ENCODE results near the gene SHQ1.

SHQ1 gene

GRCh38 chr3:72847282-72847681 is 963 bp downstream of the SHQ1 start:
- DNase-seq, result peak; percentile 22

DNA sequence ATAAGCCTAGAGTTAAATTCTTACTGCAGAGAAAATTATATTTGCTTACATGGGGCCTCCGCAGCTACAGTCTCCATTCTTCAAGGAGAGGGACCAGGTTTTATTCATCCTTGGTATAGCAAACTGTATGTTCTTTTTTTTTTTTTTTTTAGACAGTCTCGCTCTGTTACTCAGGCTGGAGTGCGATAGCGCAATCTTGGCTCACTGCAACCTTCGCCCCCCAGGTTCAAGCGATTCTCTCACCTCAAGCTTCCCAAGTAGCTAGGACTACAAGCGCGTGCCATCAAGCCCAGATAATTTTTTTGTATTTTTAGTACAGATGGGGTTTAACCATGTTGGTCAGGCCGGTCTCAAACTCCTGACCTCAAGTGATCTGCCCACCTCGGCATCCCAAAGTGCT is 2.1 kb downstream of the SHQ1 start:
- DNase-seq, result no peak

DNA sequence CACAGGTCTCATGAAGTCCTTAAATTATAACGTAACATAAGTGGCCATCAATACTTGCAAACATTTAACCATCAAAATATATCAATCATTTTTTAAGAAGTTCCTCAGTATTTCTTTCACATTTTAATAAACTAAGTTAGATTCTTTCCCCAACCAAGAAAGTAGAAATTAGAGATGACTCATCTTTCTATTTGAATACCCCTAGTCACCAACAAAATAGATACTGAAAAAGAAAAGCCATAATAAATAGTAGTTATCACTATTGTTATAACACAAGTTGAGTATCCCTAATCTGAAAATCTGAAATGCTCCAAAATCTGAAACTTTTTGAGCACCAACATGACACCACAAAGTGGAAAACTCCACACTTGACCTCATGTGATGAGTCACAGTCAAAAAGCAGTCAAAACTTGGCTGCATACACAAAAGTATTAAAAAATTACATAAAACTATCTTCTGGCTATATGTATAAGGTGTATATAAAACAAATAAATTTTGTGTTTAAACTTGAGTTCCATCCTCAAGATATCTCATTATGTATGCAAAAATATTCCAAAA is 3.7 kb downstream of the SHQ1 start:
- DNase-seq, result no peak

DNA sequence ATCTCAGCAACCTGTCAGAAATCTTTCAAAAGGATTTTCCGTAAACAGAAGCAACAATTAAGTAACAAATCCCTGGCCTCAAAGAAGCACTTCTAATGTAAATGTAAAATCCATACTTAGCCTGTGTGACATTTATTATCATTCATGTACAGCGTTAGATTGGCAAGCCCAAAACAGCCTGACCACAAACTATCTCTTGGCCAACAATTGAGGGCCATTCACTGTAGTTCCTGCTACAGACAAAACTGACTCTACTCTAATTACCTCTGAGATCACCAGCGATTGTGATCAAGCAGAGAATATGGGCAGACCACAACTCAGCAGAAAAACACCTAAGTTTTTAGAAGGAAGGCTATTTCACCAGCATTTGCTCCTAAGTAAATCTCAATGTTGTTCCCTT is 9.2 kb downstream of the SHQ1 start:
- no peak for DNase-seq

- no peak for DNase-seq
Observed at GRCh38 chr3:72836923-72837322, 11.3 kb downstream of the SHQ1 start.

- no peak for DNase-seq
Observed at GRCh38 chr3:72836416-72836815, 11.8 kb downstream of the SHQ1 start.

DNA sequence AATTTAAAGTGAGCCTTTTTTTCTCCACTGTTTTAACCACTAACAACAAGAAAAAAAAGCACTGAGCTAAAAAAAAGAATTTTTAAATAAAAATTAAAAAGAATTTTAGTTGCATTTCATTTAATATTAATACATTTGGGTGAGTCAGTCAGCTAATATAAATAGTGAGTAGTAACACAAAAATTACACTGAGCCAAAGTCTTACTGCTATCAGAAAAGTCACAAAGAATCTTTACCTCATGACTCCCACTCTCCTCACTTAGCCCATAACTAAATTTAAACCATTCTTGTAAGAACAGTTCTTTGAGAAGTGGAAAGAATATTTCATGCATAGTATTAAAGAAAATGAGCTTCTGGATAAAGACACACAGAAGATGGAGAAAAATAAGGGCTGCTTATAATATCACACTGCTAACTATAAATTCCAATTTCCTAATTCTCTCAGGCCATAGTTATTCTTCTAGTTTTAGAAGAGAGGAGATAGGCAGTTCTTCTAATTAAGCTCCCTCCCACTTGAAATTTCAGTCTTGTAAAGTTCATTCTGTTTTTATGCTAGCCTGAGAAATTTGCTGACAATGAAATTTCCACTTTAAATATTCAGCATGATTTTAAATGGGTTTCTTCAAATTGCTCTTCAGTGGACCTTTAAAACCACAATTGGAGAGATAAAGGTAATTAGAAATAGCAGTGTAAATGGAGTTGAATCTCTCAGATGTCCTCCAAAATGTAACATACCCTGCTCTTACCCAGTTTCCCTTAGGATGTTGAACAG is 17.6 kb downstream of the SHQ1 start:
- no peak for DNase-seq

GRCh38 chr3:72829701-72830100 is 18.5 kb downstream of the SHQ1 start:
- DNase-seq, result no peak

DNA sequence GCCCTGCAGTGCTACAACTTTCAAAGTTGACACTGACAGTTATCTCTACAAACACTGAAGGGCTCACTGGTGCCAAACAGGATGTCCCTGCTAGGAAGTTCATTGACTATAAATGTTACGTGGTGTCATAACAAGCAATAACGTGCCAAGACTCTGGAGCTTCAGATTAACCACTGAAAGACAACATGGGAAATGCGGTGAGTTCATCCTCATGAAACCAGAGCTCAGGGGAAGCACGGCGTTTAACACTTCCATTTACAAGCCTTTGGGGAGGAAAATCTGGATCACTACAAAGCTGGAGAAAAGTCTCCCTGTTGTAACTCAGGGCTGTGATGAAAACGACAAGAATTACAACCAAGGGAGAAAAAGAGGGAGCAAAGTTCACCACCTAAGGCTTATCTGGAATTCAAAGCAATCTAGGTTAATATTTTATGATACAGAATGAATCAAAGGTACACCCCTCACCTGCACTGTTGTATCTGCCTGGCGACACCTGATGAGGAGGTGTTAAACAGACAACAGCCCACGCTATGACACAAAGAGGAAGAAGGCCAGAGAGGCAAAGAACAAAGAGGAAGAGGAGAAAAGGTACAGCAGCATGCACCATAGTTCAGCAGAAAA is 27.0 kb downstream of the SHQ1 start:
- peak; percentile 45 for DNase-seq

GRCh38 chr3:72820415-72820814 is 27.8 kb downstream of the SHQ1 start:
- DNase-seq, result peak; percentile 50

GRCh38 chr3:72818905-72819304 is 29.3 kb downstream of the SHQ1 start:
- no peak for DNase-seq

- DNase-seq, result peak; percentile 76
Observed at GRCh38 chr3:72818092-72818773, 30.0 kb downstream of the SHQ1 start.

DNA sequence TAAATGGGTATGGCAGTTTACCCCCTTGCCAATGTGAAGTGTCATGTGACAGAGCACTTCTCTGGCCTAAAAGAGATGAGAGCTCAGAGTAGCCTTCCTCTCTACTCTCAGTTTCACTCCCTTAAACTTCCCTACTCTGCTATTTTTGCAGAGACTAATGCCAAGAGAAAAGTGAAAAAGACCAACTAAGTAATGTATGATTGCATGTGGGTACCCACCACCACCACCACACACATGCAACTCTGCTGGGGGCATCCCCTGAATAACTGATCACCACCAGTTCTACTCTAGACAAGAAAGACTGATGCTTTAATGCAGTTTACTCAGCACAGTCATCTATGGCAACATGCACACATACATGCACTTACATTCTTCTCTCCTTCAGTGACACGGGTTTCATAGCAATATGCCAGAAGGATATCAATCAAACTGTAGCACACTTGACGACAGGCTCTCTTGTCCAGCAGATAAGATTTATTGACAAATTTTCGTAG is 31.3 kb downstream of the SHQ1 start:
- DNase-seq, result no peak

DNA sequence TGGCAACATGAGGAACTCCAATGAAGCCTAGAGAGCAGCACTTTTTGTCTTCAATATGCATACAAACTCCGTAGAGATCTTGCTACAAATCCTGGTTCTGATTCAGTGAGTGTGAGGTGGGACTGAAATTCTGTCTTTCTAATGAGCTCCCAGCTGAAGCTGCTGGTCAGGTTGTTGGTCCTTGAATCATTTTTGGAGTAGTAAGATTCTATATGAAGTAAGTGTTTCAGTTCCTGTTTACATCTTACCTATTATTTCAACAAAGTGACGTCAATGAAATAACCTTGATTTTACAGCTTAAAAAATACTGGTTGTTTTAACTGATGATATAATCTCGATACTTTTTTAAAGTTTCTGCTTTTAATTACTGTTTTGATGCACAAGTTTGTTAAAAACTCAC is 33.9 kb downstream of the SHQ1 start:
- no peak for DNase-seq

DNA sequence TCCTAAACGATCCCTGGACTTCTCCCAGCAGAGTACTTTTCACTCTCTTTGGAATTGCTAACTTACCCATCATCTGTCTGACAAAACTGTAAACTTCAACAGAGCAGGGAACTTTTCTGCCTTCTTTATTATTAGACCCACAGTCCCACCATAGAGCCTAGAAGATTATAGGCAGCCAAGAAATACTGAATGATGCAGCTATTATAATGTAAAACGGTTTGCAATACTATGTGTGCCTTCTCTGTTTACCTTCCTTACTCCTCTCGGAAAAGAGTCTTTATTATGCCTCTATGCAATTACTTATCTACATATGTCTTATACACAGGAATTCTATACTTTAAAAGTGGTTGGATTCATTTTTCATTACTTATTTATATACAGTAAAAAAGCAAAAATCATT is 36.0 kb downstream of the SHQ1 start:
- DNase-seq, result no peak

- no peak for DNase-seq
Observed at GRCh38 chr3:72811571-72811970, 36.7 kb downstream of the SHQ1 start.

DNA sequence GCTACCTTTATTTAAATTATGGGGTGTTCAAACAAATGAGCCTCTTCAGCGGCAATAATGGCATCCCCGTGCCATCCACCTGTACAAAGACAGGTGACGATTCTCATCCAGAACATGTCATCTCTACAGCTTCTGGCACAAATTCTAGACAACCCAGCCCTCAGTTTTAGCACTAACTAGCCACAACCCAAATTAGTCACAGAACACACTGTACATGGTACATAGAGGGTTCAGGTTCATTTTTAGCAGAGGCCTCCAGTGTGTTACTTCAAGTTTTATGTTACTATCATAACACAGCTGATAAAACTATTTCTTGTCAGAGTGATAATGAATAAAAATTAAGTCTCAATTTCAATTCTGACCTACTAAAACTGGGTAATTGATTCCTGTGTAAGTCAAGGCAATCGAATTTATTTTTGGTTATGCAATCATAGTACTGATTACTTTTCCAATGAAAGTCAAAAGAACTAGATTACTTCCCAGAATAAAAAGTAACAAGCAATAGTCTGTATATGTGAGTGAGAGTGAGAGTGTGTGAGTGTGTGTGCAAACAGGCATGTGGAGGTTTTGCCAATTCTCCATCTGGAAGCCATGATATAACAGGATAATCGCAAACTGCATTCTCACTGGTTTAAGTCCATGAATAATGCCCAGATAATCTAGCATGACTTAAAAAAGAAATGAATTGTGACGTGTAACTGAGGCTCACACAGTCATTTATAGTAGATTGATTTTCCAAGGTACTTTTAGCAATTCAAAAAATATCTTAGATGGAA is 37.4 kb downstream of the SHQ1 start:
- DNase-seq, result peak; percentile 18

DNA sequence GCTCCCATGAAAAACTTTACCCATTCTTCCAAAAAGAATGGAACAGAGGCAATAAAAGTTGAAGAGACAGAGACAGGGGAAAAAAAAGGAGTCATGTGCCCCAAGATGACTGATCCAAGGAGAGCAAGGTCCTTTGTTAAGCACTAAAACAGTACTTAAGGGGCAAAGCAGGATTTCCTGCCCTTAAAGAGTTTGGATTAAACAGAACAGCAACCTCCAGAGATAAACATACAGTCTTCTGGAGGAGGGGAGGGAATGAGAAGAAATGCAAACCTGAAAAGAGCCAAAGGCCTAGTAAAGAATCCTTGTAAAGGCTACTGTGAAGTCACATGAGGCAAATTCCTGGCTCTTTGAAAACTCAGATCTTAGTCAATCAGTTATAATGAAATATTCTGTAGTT is 38.2 kb downstream of the SHQ1 start:
- DNase-seq, result no peak

- DNase-seq, result no peak
Observed at GRCh38 chr3:72804361-72804760, 43.9 kb downstream of the SHQ1 start.

GRCh38 chr3:72803573-72803972 is 44.7 kb downstream of the SHQ1 start:
- DNase-seq, result no peak

- no peak for DNase-seq
Observed at GRCh38 chr3:72802001-72802400, 46.2 kb downstream of the SHQ1 start.

- no peak for DNase-seq
Observed at GRCh38 chr3:72800869-72801268, 47.4 kb downstream of the SHQ1 start.

Measured in eye (tissue), 1 donor.